Measurements from ENCODE around the gene CPT1B.

CPT1B gene

DNA sequence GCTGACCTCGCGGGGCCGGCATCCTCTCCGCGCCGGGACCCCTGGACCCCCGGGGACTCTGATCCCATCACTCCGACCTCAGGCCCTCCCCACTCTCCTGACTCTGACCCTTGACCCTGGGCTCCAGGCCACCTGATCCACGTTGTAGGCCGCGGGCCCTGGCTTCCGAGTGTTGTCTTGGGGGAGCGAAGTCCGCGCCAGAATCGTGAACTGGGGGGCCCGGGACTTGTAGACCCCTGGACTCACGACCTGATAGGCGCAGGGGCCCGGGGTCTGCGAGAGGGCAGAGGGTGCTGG, 47.7 kb downstream of the CPT1B start:
- no peak for DNase-seq (ENCODE audit: low read depth)
- peak overlapping the region; percentile 78 for H3K4me3 ChIP-seq (ENCODE audit: low read depth, low read length)
- TF ChIP-seq, protein P1, sequence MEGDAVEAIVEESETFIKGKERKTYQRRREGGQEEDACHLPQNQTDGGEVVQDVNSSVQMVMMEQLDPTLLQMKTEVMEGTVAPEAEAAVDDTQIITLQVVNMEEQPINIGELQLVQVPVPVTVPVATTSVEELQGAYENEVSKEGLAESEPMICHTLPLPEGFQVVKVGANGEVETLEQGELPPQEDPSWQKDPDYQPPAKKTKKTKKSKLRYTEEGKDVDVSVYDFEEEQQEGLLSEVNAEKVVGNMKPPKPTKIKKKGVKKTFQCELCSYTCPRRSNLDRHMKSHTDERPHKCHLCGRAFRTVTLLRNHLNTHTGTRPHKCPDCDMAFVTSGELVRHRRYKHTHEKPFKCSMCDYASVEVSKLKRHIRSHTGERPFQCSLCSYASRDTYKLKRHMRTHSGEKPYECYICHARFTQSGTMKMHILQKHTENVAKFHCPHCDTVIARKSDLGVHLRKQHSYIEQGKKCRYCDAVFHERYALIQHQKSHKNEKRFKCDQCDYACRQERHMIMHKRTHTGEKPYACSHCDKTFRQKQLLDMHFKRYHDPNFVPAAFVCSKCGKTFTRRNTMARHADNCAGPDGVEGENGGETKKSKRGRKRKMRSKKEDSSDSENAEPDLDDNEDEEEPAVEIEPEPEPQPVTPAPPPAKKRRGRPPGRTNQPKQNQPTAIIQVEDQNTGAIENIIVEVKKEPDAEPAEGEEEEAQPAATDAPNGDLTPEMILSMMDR (IDR thresholded peaks at IDR 0.05; ENCODE audit: control insufficient read depth, extremely low read depth, insufficient read depth), result no peak

DNA sequence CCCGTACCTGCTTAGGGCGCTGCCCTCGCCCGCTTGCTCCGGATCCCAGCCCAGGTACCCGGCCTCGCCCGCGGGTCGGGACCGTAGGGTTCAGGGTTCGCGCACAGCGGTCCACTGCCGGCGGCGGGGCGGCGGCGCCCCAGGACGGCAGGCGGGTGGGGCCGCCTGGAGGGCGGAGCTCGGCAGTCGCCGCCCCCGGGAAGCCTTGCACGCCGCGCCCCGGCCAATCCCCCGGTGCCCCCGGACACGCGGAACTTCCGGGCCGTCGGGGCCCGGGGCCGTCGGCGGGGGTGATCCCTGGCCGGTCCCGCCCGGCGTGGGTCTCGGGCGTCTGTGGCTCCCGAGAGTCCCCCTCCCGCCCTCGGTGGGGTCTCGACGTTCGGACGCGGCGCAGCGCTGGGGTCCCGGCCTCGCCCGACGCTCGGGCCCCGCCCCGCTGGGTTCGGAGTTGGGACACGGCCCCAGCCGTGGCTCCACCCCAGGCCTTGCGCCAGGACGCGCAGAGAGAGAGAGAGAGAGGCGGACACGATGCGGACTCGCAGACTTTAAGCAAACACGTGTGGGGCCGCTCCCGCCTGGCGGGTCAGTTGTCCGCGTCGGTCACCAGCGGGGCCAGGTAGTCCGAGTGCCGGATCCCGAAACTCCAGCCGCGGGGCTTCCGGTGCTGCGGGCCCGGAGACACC, 48.2 kb downstream of the CPT1B start, which contains the start of gene TYMP:
Gene TYMP, minus strand, starts transcription at position 116 of the 683 bp plus-strand sequence. CDS start 303 bp downstream, outside the sequence.
- TF ChIP-seq, protein P1 (IDR thresholded peaks at IDR 0.05; ENCODE audit: control insufficient read depth, extremely low read depth, insufficient read depth), result no peak
- DNase-seq (ENCODE audit: low read depth), result peak; percentile 74
- H3K4me3 ChIP-seq (ENCODE audit: low read depth, low read length), result peak within 1 kb of the TSS; percentile 78

DNA sequence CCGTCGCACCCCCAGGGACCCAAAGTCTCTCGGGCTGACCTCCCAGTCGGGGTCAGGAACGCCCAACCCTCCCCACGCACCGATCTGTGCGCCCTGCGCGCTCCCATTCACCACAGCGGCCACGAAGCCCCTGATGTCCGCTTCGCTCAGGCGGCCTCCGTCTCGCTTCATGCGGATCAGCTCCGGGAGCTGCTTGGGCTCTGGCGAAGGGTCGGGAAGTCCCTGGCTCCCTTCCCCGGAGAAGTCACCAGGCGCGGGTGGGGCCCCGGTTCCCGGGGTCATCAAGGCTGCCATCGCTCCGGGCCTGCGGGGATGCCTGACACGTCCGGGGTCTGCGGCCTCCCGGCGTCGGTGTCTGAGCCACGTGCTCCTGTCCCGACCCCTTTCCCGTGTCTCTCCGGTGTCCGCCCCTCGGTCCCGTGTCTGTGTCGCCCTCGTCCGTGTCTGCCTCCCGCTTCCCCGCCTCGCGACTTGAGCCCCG, 48.8 kb downstream of the CPT1B start:
- H3K4me3 ChIP-seq (ENCODE audit: low read depth, low read length), result peak overlapping the region; percentile 78
- no peak for DNase-seq (ENCODE audit: low read depth)
- TF ChIP-seq, protein P1 (IDR thresholded peaks at IDR 0.05; ENCODE audit: control insufficient read depth, extremely low read depth, insufficient read depth), result no peak

DNA sequence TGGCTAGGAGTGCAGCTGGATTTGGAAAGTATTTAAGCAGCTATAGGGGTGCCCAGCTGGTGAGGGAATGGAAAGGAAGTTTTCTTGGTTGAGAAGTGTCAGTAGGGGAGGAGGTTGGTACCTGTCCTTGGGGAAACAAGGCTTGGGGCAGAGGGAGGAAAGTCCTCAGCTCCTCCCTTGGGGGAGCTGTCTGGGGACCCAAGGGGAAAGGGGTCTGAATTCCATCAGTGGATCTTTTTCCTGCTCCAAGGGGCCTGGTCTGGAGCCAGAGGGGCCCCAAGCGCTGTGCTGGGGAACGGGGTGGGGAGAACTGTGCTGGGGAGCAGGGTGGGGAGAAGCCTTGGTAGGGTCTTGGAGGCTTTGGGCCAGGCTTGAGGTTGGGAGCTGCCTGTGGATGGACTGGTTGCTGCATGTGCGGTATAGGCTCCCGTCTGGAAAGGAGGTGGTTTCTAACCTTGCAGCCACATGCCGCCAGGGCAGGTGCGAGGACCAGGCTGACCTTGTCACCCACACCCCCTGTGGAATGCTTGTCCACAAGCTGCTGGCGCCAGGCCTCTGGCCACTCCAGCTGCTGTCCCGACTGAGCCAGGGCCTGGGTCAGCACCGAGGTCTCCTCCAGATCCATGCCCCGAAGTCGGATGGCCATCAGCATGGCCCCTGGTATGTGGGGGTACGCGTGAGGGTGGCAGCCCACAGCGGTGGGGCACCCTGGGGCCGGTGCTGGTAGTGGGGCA, 49.4 kb downstream of the CPT1B start:
- no peak for DNase-seq (ENCODE audit: low read depth)
- TF ChIP-seq, protein P1 (IDR thresholded peaks at IDR 0.05; ENCODE audit: control insufficient read depth, extremely low read depth, insufficient read depth), result no peak
- peak overlapping the region; percentile 78 for H3K4me3 ChIP-seq (ENCODE audit: low read depth, low read length)

DNA sequence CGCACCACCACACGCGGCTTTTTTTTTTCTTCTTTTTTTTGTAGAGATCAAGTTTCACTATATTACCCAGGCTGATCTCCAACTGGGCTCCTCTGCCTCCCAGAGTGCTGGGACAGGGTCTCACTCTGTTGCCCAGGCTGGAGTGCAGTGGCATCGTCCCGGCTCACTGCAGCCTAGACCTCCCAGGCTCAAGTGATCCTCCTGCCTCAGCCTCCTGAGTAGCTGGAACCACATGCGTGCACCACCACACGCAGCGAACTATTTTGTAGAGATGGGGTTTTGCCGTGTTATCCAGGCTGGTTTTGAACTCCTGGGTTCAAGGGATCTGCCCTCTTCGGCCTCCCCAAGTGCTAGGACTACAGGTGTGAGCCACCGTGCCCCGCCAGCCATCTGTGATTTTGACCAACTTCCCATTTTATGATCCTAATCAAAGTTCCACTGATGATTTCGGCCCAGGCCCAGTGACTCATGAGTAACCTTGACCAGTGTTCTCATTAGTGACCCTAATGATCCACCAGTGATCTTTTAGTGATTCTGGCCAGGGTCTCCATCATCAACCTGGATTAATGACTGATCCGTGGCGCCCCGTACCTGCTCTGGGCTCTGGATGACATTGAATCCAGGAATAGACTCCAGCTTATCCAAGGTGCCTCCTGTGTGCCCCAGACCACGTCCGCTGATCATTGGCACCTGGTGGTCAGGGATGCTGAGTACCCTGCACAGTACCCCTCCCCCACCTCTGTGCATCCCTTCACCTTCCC, 50.1 kb downstream of the CPT1B start:
- no peak for DNase-seq (ENCODE audit: low read depth)
- TF ChIP-seq, protein P1 (IDR thresholded peaks at IDR 0.05; ENCODE audit: control insufficient read depth, extremely low read depth, insufficient read depth), result no peak
- H3K4me3 ChIP-seq (ENCODE audit: low read depth, low read length), result no peak overlapping the region

DNA sequence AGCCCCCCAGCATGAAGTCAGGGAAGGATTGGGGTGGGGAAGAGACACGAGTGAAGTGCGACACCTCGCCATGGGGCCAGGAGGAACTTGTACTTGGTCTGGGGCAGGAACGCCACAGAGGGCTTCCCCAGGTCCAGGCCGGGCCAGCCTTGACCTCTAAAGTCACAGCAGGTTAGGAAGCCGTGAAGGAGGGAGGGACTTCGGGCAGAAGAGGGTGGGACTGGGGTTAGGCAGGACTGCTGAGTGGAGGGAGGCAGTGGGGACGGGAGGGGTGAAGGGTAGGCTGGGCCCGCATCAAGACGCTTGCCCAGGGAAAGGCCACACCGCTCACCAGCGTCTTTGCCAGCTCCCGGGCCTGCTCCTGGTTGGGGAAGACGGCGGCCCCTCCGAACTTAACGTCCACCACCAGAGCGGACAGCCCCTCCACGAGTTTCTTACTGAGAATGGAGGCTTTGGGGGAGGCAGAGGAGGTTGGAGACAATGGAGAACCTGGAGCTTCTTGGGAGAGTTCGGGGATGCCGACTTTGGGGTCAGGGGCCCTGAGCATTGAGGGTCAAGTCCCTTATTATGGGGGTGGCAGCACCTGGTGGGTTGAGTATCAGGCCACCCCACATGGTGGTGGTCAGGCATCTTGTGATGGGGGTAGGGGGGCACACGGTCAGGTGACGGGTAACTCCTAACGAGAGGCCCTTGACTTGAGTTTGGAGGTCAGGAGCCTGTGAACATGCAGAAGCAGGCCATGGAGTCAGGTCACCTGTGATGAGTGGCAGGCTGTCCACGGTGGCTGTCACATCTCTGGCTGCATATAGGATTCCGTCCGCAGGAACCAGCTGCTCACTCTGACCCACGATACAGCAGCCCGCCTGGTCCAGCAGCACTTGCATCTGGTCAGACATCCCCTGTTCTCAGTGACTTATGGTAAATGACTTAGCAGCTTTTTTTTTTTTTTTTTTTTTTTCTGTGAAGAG, 51.1 kb downstream of the CPT1B start:
- TF ChIP-seq, protein P1 (IDR thresholded peaks at IDR 0.05; ENCODE audit: control insufficient read depth, extremely low read depth, insufficient read depth), result no peak
- DNase-seq (ENCODE audit: low read depth), result peak; percentile 76
- H3K4me3 ChIP-seq (ENCODE audit: low read depth, low read length), result peak overlapping the region; percentile 82

Data from LNCaP clone FGC (cell line).